Mononuclear cell (primary cell): ENCODE results near the gene TASP1. TPM values are rescaled to one million over a fixed set of nuclear protein-coding genes. Genes with fewer than 3 reads are reported as not detected.

Source experiments
- total RNA-seq: library from RNA; depleted of rRNA; stranded (reverse); fragments of >200 nt; gene quantifications from one replicate; pipeline ENCODE4 v1.2.3, GENCODE V29; 2012

Gene TASP1
- total RNA-seq, 1 donor: 8.6 TPM

Other genes starting within 250 kb of the TASP1 start
- 7.0 TPM for gene ESF1, start 146.0 kb upstream of the TASP1 start, total RNA-seq
- 32.8 TPM for gene NDUFAF5, start 146.1 kb upstream of the TASP1 start, total RNA-seq